Osteocyte (in vitro differentiated cells): Measurements from ENCODE around the gene RCAN2. TPM values are rescaled to one million over a fixed set of nuclear protein-coding genes. Genes with fewer than 3 reads are reported as not detected.

Source experiments
- DNase-seq: peaks from one replicate; pipeline ENCODE4 v3.0.0; 2021; ENCODE audit warnings: mixed read lengths; ENCODE audit not compliant: unreplicated experiment; ENCODE audit errors: extremely low spot score
- H3K27ac Mint-ChIP-seq: one replicate; pipeline ENCODE4 v1.8.0; 2021; ENCODE audit warnings: mild to moderate bottlenecking, mixed read lengths; ENCODE audit not compliant: unreplicated experiment
- H3K27me3 Mint-ChIP-seq: one replicate; pipeline ENCODE4 v1.8.0; 2021; ENCODE audit warnings: mixed read lengths; ENCODE audit not compliant: unreplicated experiment
- H3K36me3 Mint-ChIP-seq: one replicate; pipeline ENCODE4 v1.8.0; 2021; ENCODE audit warnings: mixed read lengths; ENCODE audit not compliant: unreplicated experiment
- H3K4me1 Mint-ChIP-seq: one replicate; pipeline ENCODE4 v1.8.0; 2021; ENCODE audit warnings: mixed read lengths; ENCODE audit not compliant: unreplicated experiment
- H3K4me3 Mint-ChIP-seq: one replicate; pipeline ENCODE4 v1.8.0; 2021; ENCODE audit warnings: mild to moderate bottlenecking, moderate library complexity, mixed read lengths; ENCODE audit not compliant: unreplicated experiment
- H3K9me3 Mint-ChIP-seq: one replicate; pipeline ENCODE4 v1.8.0; 2021; ENCODE audit warnings: mixed read lengths; ENCODE audit not compliant: unreplicated experiment
- CTCF ChIP-seq: fragments of 200-600 bp; sonication (generic); IDR thresholded peaks from 2 replicates; pipeline ENCODE4 v1.5.0; 2021; ENCODE audit warnings: antibody characterized with exemption, mild to moderate bottlenecking, moderate library complexity
- total RNA-seq: library from RNA; stranded (reverse); gene quantifications from 2 replicates; pipeline ENCODE4 v1.2.1, GENCODE V29; 2021

Gene RCAN2
- total RNA-seq, 1 donor from 2014 or later = 31.3 TPM

- Mint-ChIP-seq H3K36me3 (no peaks in the 10 kb centered on the region), H3K27me3 (peaks cover 3% of the 10 kb centered on the region), H3K4me1 (no peaks in the 10 kb centered on the region), H3K9me3 (peaks cover 5% of the 10 kb centered on the region), H3K27ac (no peak overlapping the region), H3K4me3 (no peak overlapping the region)
- DNase-seq = no peak
- TF ChIP-seq CTCF = no peak
Observed at GRCh38 chr6:46331461-46331860, 159.8 kb downstream of the RCAN2 start.

GRCh38 chr6:46329568-46329967 lies 161.7 kb downstream of the RCAN2 start:
- Mint-ChIP-seq H3K27me3 (peaks cover 3% of the 10 kb centered on the region), H3K36me3 (no peaks in the 10 kb centered on the region), H3K4me1 (peaks cover 6% of the 10 kb centered on the region), H3K4me3 (no peak overlapping the region), H3K9me3 (peaks cover 5% of the 10 kb centered on the region), H3K27ac (no peak overlapping the region)
- TF ChIP-seq CTCF = no peak
- DNase-seq = no peak

GRCh38 chr6:46327779-46328178 lies 163.5 kb downstream of the RCAN2 start:
- TF ChIP-seq CTCF = no peak
- peaks cover 3% of the 10 kb centered on the region for H3K27me3 Mint-ChIP-seq
- peaks cover 6% of the 10 kb centered on the region for H3K4me1 Mint-ChIP-seq
- no peak overlapping the region for H3K27ac Mint-ChIP-seq
- DNase-seq = no peak
- H3K9me3 Mint-ChIP-seq = peaks cover under 1% of the 10 kb centered on the region
- H3K4me3 Mint-ChIP-seq = no peak overlapping the region
- no peaks in the 10 kb centered on the region for H3K36me3 Mint-ChIP-seq

GRCh38 chr6:46325561-46326530 lies 165.4 kb downstream of the RCAN2 start:
- Mint-ChIP-seq H3K9me3 (no peaks in the 10 kb centered on the region), H3K27me3 (peaks cover 9% of the 10 kb centered on the region), H3K4me3 (no peak overlapping the region), H3K27ac (no peak overlapping the region), H3K4me1 (peaks cover 6% of the 10 kb centered on the region), H3K36me3 (no peaks in the 10 kb centered on the region)
- no peak for TF ChIP-seq CTCF
- no peak for DNase-seq

GRCh38 chr6:46324706-46325105 lies 166.5 kb downstream of the RCAN2 start:
- Mint-ChIP-seq H3K27me3 (peaks cover 9% of the 10 kb centered on the region), H3K9me3 (no peaks in the 10 kb centered on the region), H3K27ac (no peak overlapping the region), H3K4me1 (peaks cover 6% of the 10 kb centered on the region), H3K36me3 (no peaks in the 10 kb centered on the region), H3K4me3 (no peak overlapping the region)
- no peak for TF ChIP-seq CTCF
- no peak for DNase-seq
